NT2/D1 (cell line): ENCODE data around the gene ZSCAN10.

Experiments
- SUZ12 ChIP-seq: IDR thresholded peaks from 2 replicates; pipeline ENCODE4 v1.6.1; 2011; ENCODE audit not compliant: insufficient read length, insufficient read depth; ENCODE audit errors: extremely low read depth
- YY1 ChIP-seq: IDR thresholded peaks from 2 replicates; pipeline ENCODE4 v1.6.1; 2011; ENCODE audit not compliant: insufficient read length, insufficient read depth
- ZNF274 ChIP-seq: IDR thresholded peaks from 2 replicates; pipeline ENCODE4 v1.6.1; 2011; ENCODE audit warnings: mild to moderate bottlenecking, low read depth, low read length

- TF ChIP-seq SUZ12 (no peak), YY1 (no peak), ZNF274 (no peak)
Measured at GRCh38 chr16:3142327-3142726, 43.2 kb upstream of the ZSCAN10 start.
